ENCODE results near the gene CACNA1S.

Gene CACNA1S

GRCh38 chr1:201044119-201044518 is 68.1 kb downstream of the CACNA1S start:
- no peak overlapping the region for H3K9ac ChIP-seq
- H3K36me3 ChIP-seq, result no peaks in the 10 kb centered on the region
- no peak overlapping the region for H3K4me2 ChIP-seq
- H3K4me1 ChIP-seq, result peaks cover 41% of the 10 kb centered on the region
- no peaks in the 10 kb centered on the region for H3K27me3 ChIP-seq
- no peaks in the 10 kb centered on the region for H3K9me3 ChIP-seq
- TF ChIP-seq Cebpa-rat (IDR thresholded peaks at IDR 0.05), result no peak
- no peak overlapping the region for H3K4me3 ChIP-seq
- H3K27ac ChIP-seq, result no peak overlapping the region
- H4K20me1 ChIP-seq, result no peaks in the 10 kb centered on the region

GRCh38 chr1:201042779-201043461 is 69.3 kb downstream of the CACNA1S start:
- no peaks in the 10 kb centered on the region for H4K20me1 ChIP-seq
- no peak overlapping the region for H3K9ac ChIP-seq
- no peak overlapping the region for H3K4me3 ChIP-seq
- no peak for TF ChIP-seq Cebpa-rat (IDR thresholded peaks at IDR 0.05)
- H3K4me1 ChIP-seq, result peaks cover 30% of the 10 kb centered on the region
- H3K27ac ChIP-seq, result no peak overlapping the region
- H3K27me3 ChIP-seq, result no peaks in the 10 kb centered on the region
- no peaks in the 10 kb centered on the region for H3K36me3 ChIP-seq
- no peak overlapping the region for H3K4me2 ChIP-seq
- no peaks in the 10 kb centered on the region for H3K9me3 ChIP-seq

DNA sequence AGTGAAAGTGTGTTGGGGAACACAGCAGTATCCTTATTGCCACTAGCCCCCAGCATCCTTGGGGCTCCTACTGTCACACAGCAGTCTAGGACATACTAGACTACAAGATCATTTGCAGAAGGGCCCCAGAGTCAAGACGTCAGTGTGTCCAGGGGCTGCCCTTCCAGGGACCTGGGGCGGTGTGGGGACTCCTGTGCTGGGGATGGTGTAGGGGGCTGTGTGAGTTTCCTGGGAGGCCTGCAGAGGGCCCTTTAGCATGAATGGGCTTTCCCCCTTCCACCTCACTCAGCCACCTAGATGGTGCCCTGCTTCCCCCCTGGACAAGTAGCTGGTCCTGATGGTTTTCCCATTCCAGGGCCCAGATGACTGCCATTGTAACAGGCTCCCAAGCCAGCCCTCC is 71.2 kb downstream of the CACNA1S start:
- Histone ChIP-seq H3K9ac (no peak overlapping the region), H3K4me2 (no peak overlapping the region), H4K20me1 (no peaks in the 10 kb centered on the region), H3K27me3 (no peaks in the 10 kb centered on the region), H3K9me3 (no peaks in the 10 kb centered on the region), H3K36me3 (no peaks in the 10 kb centered on the region), H3K4me1 (peaks cover 13% of the 10 kb centered on the region), H3K4me3 (no peak overlapping the region), H3K27ac (no peak overlapping the region)
- TF ChIP-seq Cebpa-rat (IDR thresholded peaks at IDR 0.05), result no peak

DNA sequence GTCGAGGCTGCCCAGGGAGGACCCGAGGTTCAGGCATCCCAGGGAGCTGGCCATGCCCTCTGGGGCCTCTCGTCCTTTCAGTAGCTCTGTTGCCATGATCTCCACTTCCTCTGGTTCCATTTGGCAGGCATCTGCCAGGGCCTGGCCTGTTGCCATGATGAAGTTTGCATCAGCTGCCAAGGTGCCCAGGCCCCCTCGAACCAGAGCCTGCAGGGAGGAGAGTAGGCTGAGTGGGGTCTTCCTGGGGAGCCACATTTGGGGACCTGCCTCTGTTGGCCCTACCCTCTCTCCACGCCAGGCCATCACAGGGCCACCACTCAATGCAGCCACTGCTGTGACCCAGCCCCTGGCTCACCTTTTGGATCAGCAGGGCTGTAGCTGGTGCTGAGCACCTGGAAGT is 72.3 kb downstream of the CACNA1S start:
- H3K9me3 ChIP-seq, result no peaks in the 10 kb centered on the region
- no peak overlapping the region for H3K9ac ChIP-seq
- no peaks in the 10 kb centered on the region for H4K20me1 ChIP-seq
- TF ChIP-seq Cebpa-rat (IDR thresholded peaks at IDR 0.05), result no peak
- no peak overlapping the region for H3K27ac ChIP-seq
- no peaks in the 10 kb centered on the region for H3K36me3 ChIP-seq
- H3K4me3 ChIP-seq, result no peak overlapping the region
- no peak overlapping the region for H3K4me2 ChIP-seq
- H3K4me1 ChIP-seq, result 0 out of 2 replicates have a peak, but pooled peaks cover 4% of the 10 kb centered on the region
- no peaks in the 10 kb centered on the region for H3K27me3 ChIP-seq

- H3K9me3 ChIP-seq, result no peaks in the 10 kb centered on the region
- no peak for TF ChIP-seq Cebpa-rat (IDR thresholded peaks at IDR 0.05)
Observed at GRCh38 chr1:201039418-201039817, 72.8 kb downstream of the CACNA1S start.

DNA sequence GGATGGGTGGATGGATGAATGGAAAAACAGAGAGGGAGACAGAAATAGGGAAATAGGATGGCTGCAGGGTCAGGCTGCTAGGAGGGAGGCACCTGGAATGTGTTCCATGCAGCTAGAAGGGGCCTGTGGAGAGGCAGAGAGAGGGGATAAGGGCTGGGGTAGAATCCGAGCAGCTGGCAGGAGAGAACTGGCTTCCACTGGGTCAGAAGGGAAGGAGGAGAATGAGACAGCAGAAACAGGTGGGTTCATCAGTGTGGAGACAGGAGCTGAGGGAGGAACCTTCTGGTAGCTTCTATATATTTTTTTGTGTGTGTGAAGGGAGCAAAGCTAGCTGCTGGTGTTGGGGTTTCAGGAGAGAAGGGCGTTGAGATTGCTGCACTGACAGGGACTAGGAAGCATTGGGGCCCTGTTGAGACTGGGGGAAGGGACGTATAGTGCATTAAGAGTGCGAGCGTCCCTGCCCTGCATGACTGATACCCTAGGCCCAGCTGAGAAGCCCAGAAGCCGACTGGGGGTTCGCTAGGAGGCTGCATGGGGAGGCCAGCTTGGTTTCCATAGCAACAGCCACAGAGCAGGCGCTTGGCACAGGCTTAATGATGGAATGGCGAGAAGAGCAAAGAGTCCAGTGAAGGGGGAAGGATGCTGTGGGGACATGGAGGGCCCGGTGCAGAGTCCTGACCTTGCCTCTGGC is 73.9 kb downstream of the CACNA1S start:
- Histone ChIP-seq H3K36me3 (no peaks in the 10 kb centered on the region), H3K9me3 (no peaks in the 10 kb centered on the region), H4K20me1 (no peaks in the 10 kb centered on the region), H3K27me3 (no peaks in the 10 kb centered on the region), H3K9ac (no peak overlapping the region), H3K4me2 (no peak overlapping the region), H3K4me1 (0 out of 2 replicates have a peak, but pooled peaks cover 4% of the 10 kb centered on the region), H3K4me3 (no peak overlapping the region), H3K27ac (no peak overlapping the region)
- TF ChIP-seq Cebpa-rat (IDR thresholded peaks at IDR 0.05), result no peak

More at GRCh38 chr1:201039418-201039817, 72.8 kb downstream of the CACNA1S start:
- H3K36me3 ChIP-seq, result no peaks in the 10 kb centered on the region
- H4K20me1 ChIP-seq, result no peaks in the 10 kb centered on the region
- H3K27me3 ChIP-seq, result no peaks in the 10 kb centered on the region
- H3K4me3 ChIP-seq, result no peak overlapping the region
- H3K4me1 ChIP-seq, result 0 out of 2 replicates have a peak, but pooled peaks cover 4% of the 10 kb centered on the region
- H3K4me2 ChIP-seq, result no peak overlapping the region
- no peak overlapping the region for H3K27ac ChIP-seq
- no peak overlapping the region for H3K9ac ChIP-seq

- H3K4me2 ChIP-seq, result no peak overlapping the region
- no peaks in the 10 kb centered on the region for H3K27me3 ChIP-seq
- H3K9ac ChIP-seq, result no peak overlapping the region
- H3K36me3 ChIP-seq, result no peaks in the 10 kb centered on the region
- no peaks in the 10 kb centered on the region for H4K20me1 ChIP-seq
- no peaks in the 10 kb centered on the region for H3K4me1 ChIP-seq
- no peak overlapping the region for H3K4me3 ChIP-seq
- TF ChIP-seq Cebpa-rat (IDR thresholded peaks at IDR 0.05), result no peak
- no peak overlapping the region for H3K27ac ChIP-seq
- H3K9me3 ChIP-seq, result no peaks in the 10 kb centered on the region
Observed at GRCh38 chr1:201036188-201036842, 75.9 kb downstream of the CACNA1S start.

- Histone ChIP-seq H4K20me1 (no peaks in the 10 kb centered on the region), H3K9me3 (no peaks in the 10 kb centered on the region), H3K4me1 (peaks cover under 1% of the 10 kb centered on the region; the same call in 1 of the 2 replicates), H3K9ac (no peak overlapping the region), H3K4me3 (no peak overlapping the region), H3K36me3 (no peaks in the 10 kb centered on the region), H3K27me3 (no peaks in the 10 kb centered on the region), H3K27ac (no peak overlapping the region), H3K4me2 (no peak overlapping the region)
- no peak for TF ChIP-seq Cebpa-rat (IDR thresholded peaks at IDR 0.05)
Observed at GRCh38 chr1:201034671-201035070, 77.6 kb downstream of the CACNA1S start.

DNA sequence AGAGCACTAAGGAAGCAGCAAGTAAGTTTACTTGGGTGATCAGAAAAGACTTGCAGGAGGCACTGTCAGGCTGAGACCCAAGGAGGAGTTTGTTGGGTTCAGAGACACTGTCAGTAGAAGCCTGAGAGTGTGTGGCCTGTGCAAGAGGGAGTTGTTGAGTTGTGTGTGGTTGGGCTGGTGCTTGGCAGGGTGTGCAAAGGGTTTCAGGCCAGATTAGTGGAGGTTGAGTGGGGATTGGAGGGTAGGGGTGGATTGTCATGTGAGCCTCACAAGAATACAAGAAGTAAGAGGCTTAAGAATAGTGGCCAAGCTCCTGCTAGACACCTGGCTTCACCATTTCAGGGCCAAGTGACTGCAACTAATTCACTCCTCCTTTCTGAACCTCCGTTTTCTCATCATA is 79.8 kb downstream of the CACNA1S start:
- peaks cover 23% of the 10 kb centered on the region for H3K4me1 ChIP-seq
- no peak for TF ChIP-seq Cebpa-rat (IDR thresholded peaks at IDR 0.05)
- no peaks in the 10 kb centered on the region for H3K9me3 ChIP-seq
- no peak overlapping the region for H3K4me3 ChIP-seq
- H3K36me3 ChIP-seq, result no peaks in the 10 kb centered on the region; the same call in 1 of the 2 replicates
- no peaks in the 10 kb centered on the region for H4K20me1 ChIP-seq
- H3K27ac ChIP-seq, result no peak overlapping the region
- no peaks in the 10 kb centered on the region for H3K27me3 ChIP-seq
- no peak overlapping the region for H3K4me2 ChIP-seq
- H3K9ac ChIP-seq, result no peak overlapping the region

DNA sequence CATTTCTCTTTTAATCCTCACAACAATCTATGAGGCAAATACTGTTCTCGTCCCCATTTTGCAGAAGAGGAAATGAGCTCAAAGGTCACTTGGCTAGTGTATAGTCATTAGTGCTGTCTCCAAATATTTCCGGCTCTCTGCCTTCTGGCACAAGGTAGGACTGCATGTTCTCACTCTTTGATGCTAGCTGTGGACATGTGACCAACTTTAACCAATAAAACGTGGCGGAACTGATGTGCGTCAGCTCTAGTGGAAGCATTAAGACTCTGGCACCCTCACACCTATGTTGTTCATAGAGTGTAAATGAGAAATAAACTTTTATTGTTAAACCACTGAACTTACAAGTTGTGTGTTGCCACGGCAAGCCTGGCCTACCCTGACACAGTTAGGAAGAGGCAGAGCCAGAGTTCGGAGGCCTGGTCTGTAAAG is 83.8 kb downstream of the CACNA1S start:
- H3K27ac ChIP-seq, result peak overlapping the region; percentile 85; the same call in 1 of the 2 replicates
- TF ChIP-seq Cebpa-rat (IDR thresholded peaks at IDR 0.05), result no peak
- H3K4me3 ChIP-seq, result no peak overlapping the region
- H3K4me2 ChIP-seq, result peak overlapping the region; percentile 84
- no peaks in the 10 kb centered on the region for H3K9me3 ChIP-seq
- H3K4me1 ChIP-seq, result peaks cover 60% of the 10 kb centered on the region
- no peaks in the 10 kb centered on the region for H3K27me3 ChIP-seq
- H3K36me3 ChIP-seq, result no peaks in the 10 kb centered on the region; the same call in 1 of the 2 replicates
- H3K9ac ChIP-seq, result no peak overlapping the region
- no peaks in the 10 kb centered on the region for H4K20me1 ChIP-seq

Measured in BLaER1 (cell line).